ENCODE results near the gene RBM11. TPM values are rescaled to one million over a fixed set of nuclear protein-coding genes. Genes with fewer than 3 reads are reported as not detected.

Gene RBM11
- total RNA-seq, 4 donors from 2014 or later: 0.38 to 2.9 (median 1.5) TPM

DNA sequence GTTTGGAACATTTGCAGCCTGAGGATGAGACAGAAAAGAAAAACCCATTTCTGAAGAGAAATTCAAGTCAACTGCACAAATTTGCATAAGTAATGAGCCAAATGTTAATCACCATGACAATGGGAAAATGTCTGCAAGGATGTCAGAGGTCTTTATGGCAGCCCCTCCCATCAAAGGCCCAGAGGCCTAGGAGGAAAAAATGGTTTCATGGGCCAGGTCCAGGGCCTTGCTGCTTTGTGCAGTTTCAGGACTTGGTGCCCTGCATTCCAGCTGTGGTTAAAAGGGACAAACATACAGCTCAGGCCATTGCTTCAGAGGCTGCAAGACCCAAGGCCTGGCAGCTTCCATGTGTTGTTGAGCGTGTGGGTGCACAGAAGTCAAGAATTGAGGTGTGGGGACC, 13.4 kb downstream of the RBM11 start:
- Histone ChIP-seq H3K27me3 (no peaks in the 10 kb centered on the region), H3K4me3 (no peak overlapping the region), H3K36me3 (no peaks in the 10 kb centered on the region), H3K4me1 (no peaks in the 10 kb centered on the region), H3K9me3 (peaks cover 6% of the 10 kb centered on the region), H3K27ac (no peak overlapping the region)
- WGBS: 78% methylated on average over 1 of the region's 1 CpG
- no peak for DNase-seq (ENCODE audit: low spot score in 2 of 2)
- TF ChIP-seq, protein P1, sequence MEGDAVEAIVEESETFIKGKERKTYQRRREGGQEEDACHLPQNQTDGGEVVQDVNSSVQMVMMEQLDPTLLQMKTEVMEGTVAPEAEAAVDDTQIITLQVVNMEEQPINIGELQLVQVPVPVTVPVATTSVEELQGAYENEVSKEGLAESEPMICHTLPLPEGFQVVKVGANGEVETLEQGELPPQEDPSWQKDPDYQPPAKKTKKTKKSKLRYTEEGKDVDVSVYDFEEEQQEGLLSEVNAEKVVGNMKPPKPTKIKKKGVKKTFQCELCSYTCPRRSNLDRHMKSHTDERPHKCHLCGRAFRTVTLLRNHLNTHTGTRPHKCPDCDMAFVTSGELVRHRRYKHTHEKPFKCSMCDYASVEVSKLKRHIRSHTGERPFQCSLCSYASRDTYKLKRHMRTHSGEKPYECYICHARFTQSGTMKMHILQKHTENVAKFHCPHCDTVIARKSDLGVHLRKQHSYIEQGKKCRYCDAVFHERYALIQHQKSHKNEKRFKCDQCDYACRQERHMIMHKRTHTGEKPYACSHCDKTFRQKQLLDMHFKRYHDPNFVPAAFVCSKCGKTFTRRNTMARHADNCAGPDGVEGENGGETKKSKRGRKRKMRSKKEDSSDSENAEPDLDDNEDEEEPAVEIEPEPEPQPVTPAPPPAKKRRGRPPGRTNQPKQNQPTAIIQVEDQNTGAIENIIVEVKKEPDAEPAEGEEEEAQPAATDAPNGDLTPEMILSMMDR (IDR thresholded peaks at IDR 0.05): no peak
- no peak for TF ChIP-seq POLR2A (IDR thresholded peaks at IDR 0.05)
- no peak for TF ChIP-seq POLR2AphosphoS5 (IDR thresholded peaks at IDR 0.05)
- TF ChIP-seq EP300 (IDR thresholded peaks at IDR 0.05): no peak

DNA sequence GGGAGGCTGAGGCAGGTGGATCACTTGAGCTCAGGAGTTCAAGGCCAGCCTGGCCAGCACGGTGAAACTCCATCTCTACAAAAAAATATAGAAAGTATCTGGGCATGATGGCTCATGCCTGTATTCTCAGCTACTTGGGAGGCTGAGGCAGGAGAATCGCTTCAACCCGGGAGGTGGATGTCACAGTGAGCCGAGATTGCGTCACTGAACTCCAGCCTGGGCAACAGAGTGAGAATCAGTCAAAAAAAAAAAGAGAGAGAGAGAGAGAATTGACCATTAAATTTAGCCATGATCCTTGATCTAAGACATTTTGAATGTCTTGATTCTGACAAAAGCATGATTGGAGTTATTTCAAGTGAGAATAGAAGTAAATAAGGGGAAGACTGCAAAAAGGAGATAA, 19.1 kb downstream of the RBM11 start:
- Histone ChIP-seq H3K9me3 (no peaks in the 10 kb centered on the region), H3K4me3 (no peak overlapping the region), H3K4me1 (no peaks in the 10 kb centered on the region), H3K27ac (no peak overlapping the region), H3K36me3 (no peaks in the 10 kb centered on the region), H3K27me3 (no peaks in the 10 kb centered on the region)
- DNase-seq (ENCODE audit: low spot score in 2 of 2): no peak
- no peak for TF ChIP-seq POLR2A (IDR thresholded peaks at IDR 0.05)
- TF ChIP-seq POLR2AphosphoS5 (IDR thresholded peaks at IDR 0.05): no peak
- TF ChIP-seq EP300 (IDR thresholded peaks at IDR 0.05): no peak
- TF ChIP-seq, protein P1 (IDR thresholded peaks at IDR 0.05): no peak
- 89% methylated on average over 5 of the region's 5 CpGs for WGBS

DNA sequence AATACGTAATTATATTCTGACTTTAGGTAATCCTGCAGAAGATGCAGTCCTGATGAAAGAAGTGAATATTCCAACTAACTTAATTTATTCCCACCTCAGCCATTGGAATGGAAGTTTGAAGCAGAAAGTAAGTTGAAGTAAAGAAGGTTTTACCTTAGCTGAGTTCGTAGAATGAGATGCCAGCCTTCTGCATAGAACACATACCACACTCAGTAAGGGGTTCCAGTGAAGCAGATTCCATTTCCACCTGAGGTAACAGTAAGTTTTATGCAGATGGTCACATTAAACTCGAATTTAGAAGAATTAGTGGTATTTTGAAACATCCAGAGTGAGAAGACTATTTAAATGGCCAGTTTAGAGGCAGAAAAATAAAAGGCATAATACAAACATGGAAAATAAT, 20.2 kb downstream of the RBM11 start:
- 59% methylated on average over 3 of the region's 3 CpGs for whole genome bisulfite sequencing
- Histone ChIP-seq H3K9me3 (no peaks in the 10 kb centered on the region), H3K27me3 (no peaks in the 10 kb centered on the region), H3K4me1 (no peaks in the 10 kb centered on the region), H3K36me3 (no peaks in the 10 kb centered on the region), H3K4me3 (no peak overlapping the region), H3K27ac (no peak overlapping the region)
- no peak for TF ChIP-seq POLR2AphosphoS5 (IDR thresholded peaks at IDR 0.05)
- TF ChIP-seq EP300 (IDR thresholded peaks at IDR 0.05): no peak
- TF ChIP-seq POLR2A (IDR thresholded peaks at IDR 0.05): no peak
- TF ChIP-seq, protein P1 (IDR thresholded peaks at IDR 0.05): no peak
- no peak for DNase-seq (ENCODE audit: low spot score in 2 of 2)

DNA sequence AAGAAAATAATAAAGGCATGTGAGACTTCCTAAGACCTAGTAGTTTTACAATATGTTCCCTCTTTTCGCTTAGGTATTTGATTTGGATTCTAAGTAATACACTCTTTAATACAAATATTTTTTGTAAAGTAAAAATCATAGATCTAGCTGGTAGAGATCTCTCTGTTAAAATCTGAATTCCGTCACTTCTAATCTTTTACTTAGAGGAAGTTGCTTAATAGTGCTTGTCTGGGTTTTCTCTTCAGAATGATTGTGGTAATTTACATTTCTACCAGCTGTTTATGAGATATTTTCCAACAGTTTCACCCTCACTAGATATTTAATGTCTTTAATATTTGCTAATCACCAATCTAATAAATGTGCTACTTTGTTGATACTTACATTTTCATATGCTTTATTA, 23.3 kb downstream of the RBM11 start:
- Histone ChIP-seq H3K4me1 (peaks cover 3% of the 10 kb centered on the region), H3K9me3 (no peaks in the 10 kb centered on the region), H3K27ac (no peak overlapping the region), H3K36me3 (no peaks in the 10 kb centered on the region), H3K4me3 (no peak overlapping the region), H3K27me3 (no peaks in the 10 kb centered on the region)
- no peak for DNase-seq (ENCODE audit: low spot score in 2 of 2)
- WGBS: 83% methylated on average over 2 of the region's 2 CpGs
- TF ChIP-seq EP300 (IDR thresholded peaks at IDR 0.05) (no peak), POLR2AphosphoS5 (IDR thresholded peaks at IDR 0.05) (no peak), POLR2A (IDR thresholded peaks at IDR 0.05) (no peak)
- TF ChIP-seq, protein P1 (IDR thresholded peaks at IDR 0.05): no peak

DNA sequence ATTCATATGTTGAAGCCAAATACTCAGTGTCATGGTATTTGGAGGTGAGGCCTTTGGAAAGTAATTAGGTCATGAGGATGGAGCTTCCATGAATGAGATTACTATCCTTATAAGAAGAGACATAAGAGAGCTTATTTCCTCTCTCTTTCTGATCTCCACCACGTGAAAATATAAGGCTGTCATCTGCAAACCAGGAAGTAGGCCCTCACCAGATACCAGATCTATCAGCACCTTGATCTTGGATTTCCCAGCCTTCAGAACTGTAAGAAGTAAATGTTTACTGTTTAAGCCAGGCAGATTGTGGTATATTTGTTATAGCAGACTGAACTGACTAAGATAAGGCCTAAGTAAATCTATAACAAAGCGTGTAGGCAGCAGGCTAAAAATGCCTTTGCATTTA, 25.3 kb downstream of the RBM11 start:
- WGBS: 56% methylated on average over 2 of the region's 2 CpGs
- no peaks in the 10 kb centered on the region for H3K36me3 ChIP-seq
- peaks cover 3% of the 10 kb centered on the region for H3K4me1 ChIP-seq

More for the DNA sequence above, 25.3 kb downstream of the RBM11 start:
- no peak overlapping the region for H3K27ac ChIP-seq
- no peak for DNase-seq (ENCODE audit: low spot score in 2 of 2)
- H3K9me3 ChIP-seq: no peaks in the 10 kb centered on the region
- H3K4me3 ChIP-seq: no peak overlapping the region
- TF ChIP-seq POLR2AphosphoS5 (IDR thresholded peaks at IDR 0.05) (no peak), EP300 (IDR thresholded peaks at IDR 0.05) (no peak), POLR2A (IDR thresholded peaks at IDR 0.05) (no peak)
- TF ChIP-seq, protein P1 (IDR thresholded peaks at IDR 0.05): no peak
- H3K27me3 ChIP-seq: no peaks in the 10 kb centered on the region

Data from suprapubic skin (tissue), 4 donors.